Endothelial cell (in vitro differentiated cells): ENCODE results near the gene PTPRE. TPM values are rescaled to one million over a fixed set of nuclear protein-coding genes. Genes with fewer than 3 reads are reported as not detected.

Experiments used
- DNase-seq: peaks from one replicate; pipeline ENCODE4 v3.0.0; 2021; ENCODE audit warnings: low spot score
- H3K27ac Mint-ChIP-seq: one replicate; pipeline ENCODE4 v1.8.0; 2021; ENCODE audit warnings: mixed read lengths, inconsistent platforms; ENCODE audit not compliant: unreplicated experiment
- H3K27me3 Mint-ChIP-seq: one replicate; pipeline ENCODE4 v1.8.0; 2021; ENCODE audit warnings: mild to moderate bottlenecking, moderate library complexity, mixed read lengths, inconsistent platforms; ENCODE audit not compliant: unreplicated experiment
- H3K36me3 Mint-ChIP-seq: one replicate; pipeline ENCODE4 v1.8.0; 2021; ENCODE audit warnings: mild to moderate bottlenecking, low read depth, mixed read lengths, inconsistent platforms; ENCODE audit not compliant: unreplicated experiment
- H3K4me1 Mint-ChIP-seq: one replicate; pipeline ENCODE4 v1.8.0; 2021; ENCODE audit warnings: mild to moderate bottlenecking, mixed read lengths, inconsistent platforms; ENCODE audit not compliant: unreplicated experiment
- H3K4me3 Mint-ChIP-seq: one replicate; pipeline ENCODE4 v1.8.0; 2021; ENCODE audit warnings: mild to moderate bottlenecking, mixed read lengths, inconsistent platforms; ENCODE audit not compliant: unreplicated experiment
- H3K9me3 Mint-ChIP-seq: one replicate; pipeline ENCODE4 v1.8.0; 2021; ENCODE audit warnings: mixed read lengths, inconsistent platforms; ENCODE audit not compliant: unreplicated experiment
- total RNA-seq: library from RNA; stranded (reverse); fragmentation: NEBNext Ultra II Directional; extraction: Animal tissue kit (Norgen Biotek cat#: 25700); gene quantifications from one replicate; pipeline ENCODE4 v1.2.1, GENCODE V29; 2021; ENCODE audit not compliant: unreplicated experiment
- TF ChIP-seq, protein P1 (sequence below): fragments of 200-600 bp; sonication (generic); IDR thresholded peaks from one replicate; pipeline ENCODE4 v1.5.0; 2021; ENCODE audit warnings: antibody characterized with exemption; ENCODE audit not compliant: unreplicated experiment

The PTPRE gene
- total RNA-seq, 1 donor from 2014 or later: 117 TPM

DNA sequence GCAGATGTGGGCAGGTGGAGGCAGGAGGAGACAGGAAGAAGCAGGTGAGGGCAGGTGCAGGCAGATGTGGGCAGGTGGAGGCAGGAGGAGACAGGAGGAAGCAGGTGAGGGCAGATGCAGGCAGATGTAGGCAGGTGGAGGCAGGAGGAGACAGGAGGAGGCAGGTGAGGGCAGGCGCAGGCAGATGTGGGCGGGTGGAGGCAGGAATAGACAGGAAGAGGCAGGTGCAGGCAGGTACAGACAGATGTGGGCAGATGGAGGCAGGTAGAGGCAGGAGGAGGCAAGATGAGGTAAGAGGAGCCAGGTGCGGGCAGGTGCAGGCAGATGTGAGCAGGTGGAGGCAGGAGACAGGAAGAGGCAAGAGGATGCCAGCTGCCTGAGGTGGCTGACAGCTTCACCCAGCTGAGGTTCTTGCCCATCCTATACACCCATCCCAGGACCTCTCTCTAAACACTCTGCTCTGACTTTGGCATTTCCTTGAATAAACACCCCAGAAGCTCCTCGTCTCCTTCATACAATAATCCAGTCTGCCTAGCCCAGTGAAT, 33.0 kb downstream of the PTPRE start:
- TF ChIP-seq, protein P1, sequence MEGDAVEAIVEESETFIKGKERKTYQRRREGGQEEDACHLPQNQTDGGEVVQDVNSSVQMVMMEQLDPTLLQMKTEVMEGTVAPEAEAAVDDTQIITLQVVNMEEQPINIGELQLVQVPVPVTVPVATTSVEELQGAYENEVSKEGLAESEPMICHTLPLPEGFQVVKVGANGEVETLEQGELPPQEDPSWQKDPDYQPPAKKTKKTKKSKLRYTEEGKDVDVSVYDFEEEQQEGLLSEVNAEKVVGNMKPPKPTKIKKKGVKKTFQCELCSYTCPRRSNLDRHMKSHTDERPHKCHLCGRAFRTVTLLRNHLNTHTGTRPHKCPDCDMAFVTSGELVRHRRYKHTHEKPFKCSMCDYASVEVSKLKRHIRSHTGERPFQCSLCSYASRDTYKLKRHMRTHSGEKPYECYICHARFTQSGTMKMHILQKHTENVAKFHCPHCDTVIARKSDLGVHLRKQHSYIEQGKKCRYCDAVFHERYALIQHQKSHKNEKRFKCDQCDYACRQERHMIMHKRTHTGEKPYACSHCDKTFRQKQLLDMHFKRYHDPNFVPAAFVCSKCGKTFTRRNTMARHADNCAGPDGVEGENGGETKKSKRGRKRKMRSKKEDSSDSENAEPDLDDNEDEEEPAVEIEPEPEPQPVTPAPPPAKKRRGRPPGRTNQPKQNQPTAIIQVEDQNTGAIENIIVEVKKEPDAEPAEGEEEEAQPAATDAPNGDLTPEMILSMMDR: no peak
- H3K4me1 Mint-ChIP-seq: peaks cover 51% of the 10 kb centered on the region
- no peak for DNase-seq
- H3K4me3 Mint-ChIP-seq: peak overlapping the region; percentile 47
- H3K27me3 Mint-ChIP-seq: peaks cover 20% of the 10 kb centered on the region
- H3K9me3 Mint-ChIP-seq: no peaks in the 10 kb centered on the region
- peaks cover 39% of the 10 kb centered on the region for H3K36me3 Mint-ChIP-seq
- no peak overlapping the region for H3K27ac Mint-ChIP-seq

GRCh38 chr10:127940866-127941640, 34.1 kb downstream of the PTPRE start:
- Mint-ChIP-seq H3K27me3 (peaks cover 20% of the 10 kb centered on the region), H3K27ac (peak overlapping the region; percentile 9), H3K36me3 (peaks cover 28% of the 10 kb centered on the region), H3K9me3 (no peaks in the 10 kb centered on the region), H3K4me3 (no peak overlapping the region), H3K4me1 (peaks cover 62% of the 10 kb centered on the region)
- TF ChIP-seq, protein P1: no peak
- DNase-seq: no peak

DNA sequence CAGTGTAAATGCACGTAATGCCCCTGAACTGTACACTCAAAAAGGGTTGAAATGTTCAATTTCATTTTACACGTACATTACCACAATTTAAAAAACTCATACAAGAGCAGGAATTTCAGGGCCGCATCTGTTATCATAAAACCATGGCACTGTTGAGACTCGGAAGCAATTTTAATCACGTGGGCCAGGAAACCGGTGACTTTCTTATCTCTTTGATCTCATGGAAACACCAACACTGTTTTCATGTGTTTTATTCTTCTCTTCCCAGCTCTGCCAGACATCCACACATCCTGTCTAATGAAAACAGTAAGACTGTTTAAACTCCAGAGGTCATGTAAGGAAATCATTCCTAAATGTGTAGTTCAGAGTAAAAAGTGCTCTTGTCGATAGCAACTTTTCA, 35.9 kb downstream of the PTPRE start:
- DNase-seq: no peak
- Mint-ChIP-seq H3K27me3 (peaks cover 20% of the 10 kb centered on the region), H3K27ac (peak overlapping the region; percentile 91), H3K4me3 (peak overlapping the region; percentile 48), H3K4me1 (peaks cover 74% of the 10 kb centered on the region), H3K36me3 (peaks cover 33% of the 10 kb centered on the region), H3K9me3 (no peaks in the 10 kb centered on the region)
- TF ChIP-seq, protein P1: no peak

DNA sequence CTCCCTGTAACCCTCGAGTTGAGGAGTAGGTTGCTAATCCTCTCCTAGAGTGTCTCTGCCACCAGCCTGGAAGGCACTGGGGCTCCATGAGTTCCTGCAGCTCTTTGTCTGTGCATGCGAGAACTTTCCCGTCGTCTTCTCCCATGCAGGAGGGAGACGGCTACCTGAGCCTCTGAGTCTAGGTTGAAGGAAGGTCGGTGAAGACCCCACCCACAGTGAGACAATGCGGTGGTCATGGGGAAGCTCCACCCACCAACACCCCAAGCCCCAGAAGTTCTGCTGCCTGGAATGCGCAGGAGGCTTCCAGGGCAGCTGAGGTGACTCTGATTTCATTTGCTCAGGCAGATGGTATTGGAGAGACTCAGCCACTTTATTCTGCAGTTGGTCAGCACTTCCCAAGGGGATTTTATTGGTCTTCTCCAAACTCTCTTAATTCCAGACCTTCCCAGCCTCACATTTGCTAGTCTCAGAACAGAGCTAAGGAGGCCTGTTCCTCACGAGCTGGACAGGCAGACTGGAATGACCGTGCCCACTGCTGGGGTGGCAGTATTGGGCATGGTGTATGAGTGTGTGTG, 36.5 kb downstream of the PTPRE start:
- DNase-seq: no peak
- Mint-ChIP-seq H3K4me3 (no peak overlapping the region), H3K36me3 (peaks cover 36% of the 10 kb centered on the region), H3K9me3 (no peaks in the 10 kb centered on the region), H3K4me1 (peaks cover 71% of the 10 kb centered on the region), H3K27ac (peak overlapping the region; percentile 43), H3K27me3 (peaks cover 18% of the 10 kb centered on the region)
- TF ChIP-seq, protein P1: no peak

- H3K27ac Mint-ChIP-seq: no peak overlapping the region
Observed at GRCh38 chr10:127944256-127944655, 37.4 kb downstream of the PTPRE start.

More at GRCh38 chr10:127944256-127944655, 37.4 kb downstream of the PTPRE start:
- Mint-ChIP-seq H3K9me3 (no peaks in the 10 kb centered on the region), H3K4me1 (peaks cover 73% of the 10 kb centered on the region), H3K27me3 (peaks cover 17% of the 10 kb centered on the region), H3K4me3 (peak overlapping the region; percentile 37), H3K36me3 (peaks cover 39% of the 10 kb centered on the region)
- TF ChIP-seq, protein P1: no peak
- no peak for DNase-seq
